A549 (cell line): ENCODE data around the gene GRIN2C. TPM values are rescaled to one million over a fixed set of nuclear protein-coding genes. Genes with fewer than 3 reads are reported as not detected.

Experiments
- ATAC-seq, 2 experiments: fragments of 200-7000 bp in 1 of 2; fragments of >200 bp in 1 of 2; cut with Nextera tagmentation in 1 of 2; cut with Tn5 transposase in 1 of 2; 3 replicates each; pipeline versions ENCODE4 v1.8.0 to v1.9.1; 2018 to 2020; ENCODE audit warnings: mild to moderate bottlenecking in 1 of 2, moderate library complexity in 1 of 2
- CTCF ChIA-PET: fragments of 300-600 bp; sonication (Branson Sonifier 250); formaldehyde crosslinking; extraction: SDS; loops from one replicate; lab custom pipeline; 2021; ENCODE audit warnings: antibody characterized with exemption, inconsistent platforms; lab: Yijun Ruan, JAX
- POLR2A ChIA-PET: fragments of 350-600 bp; formaldehyde crosslinking; extraction: SDS; loops from one replicate; lab custom pipeline; 2021; ENCODE audit warnings: antibody characterized with exemption, inconsistent platforms; lab: Yijun Ruan, JAX
- DNase-seq, 2 experiments: peaks; one replicate each; pipeline versions ENCODE4 v3.0.0 to v3.0.0-alpha.2; 2011 to 2016; ENCODE audit warnings: low read depth in 1 of 2, low spot score in 1 of 2
- FAIRE-seq: peaks from 2 replicates; lab custom pipeline; 2011; peaks lifted over from hg19 to GRCh38; lab: Jason Lieb, UNC
- H3K27ac ChIP-seq, 2 experiments: fragments of >200 bp; sonication (Bioruptor Twin); formaldehyde crosslinking; 3 replicates each; pipeline ENCODE4 v1.5.1; 2016 to 2017
- H3K4me1 ChIP-seq: fragments of >200 bp; sonication (Bioruptor Twin); formaldehyde crosslinking; 3 replicates; pipeline ENCODE4 v1.6.1; 2016
- H3K4me2 ChIP-seq: fragments of >200 bp; sonication (Bioruptor Twin); formaldehyde crosslinking; 3 replicates; pipeline ENCODE4 v1.6.1; 2016
- H3K4me3 ChIP-seq: fragments of >200 bp; sonication (Bioruptor Twin); formaldehyde crosslinking; 3 replicates; pipeline ENCODE4 v1.5.1; 2016
- H3K9me3 ChIP-seq: fragments of >200 bp; sonication (Bioruptor Twin); formaldehyde crosslinking; 3 replicates; pipeline ENCODE4 v1.6.1; 2016
- CTCF ChIP-seq: fragments of >200 bp; sonication (Bioruptor Twin); formaldehyde crosslinking; IDR thresholded peaks from 3 replicates; pipeline ENCODE4 v1.5.1; 2016
- EHF ChIP-seq: fragments of 250-450 bp; sonication (Bioruptor Pico); IDR thresholded peaks from 2 replicates; pipeline ENCODE4 v1.5.0; 2020; ENCODE audit warnings: mild to moderate bottlenecking
- ESRRA ChIP-seq: fragments of 150-350 bp; IDR thresholded peaks from 2 replicates; pipeline ENCODE4 v1.6.1; 2014; ENCODE audit warnings: mild to moderate bottlenecking, low read length, borderline replicate concordance
- FOSB ChIP-seq: fragments of 250-450 bp; sonication (Bioruptor Pico); IDR thresholded peaks from 2 replicates; pipeline ENCODE4 v1.5.0; 2020; ENCODE audit warnings: mild to moderate bottlenecking, moderate library complexity
- FOSL2 ChIP-seq, 2 experiments: fragments of 450-650 bp in 1 of 2; fragments of >200 bp in 1 of 2; sonication (Bioruptor Twin) in 1 of 2; formaldehyde crosslinking; IDR thresholded peaks; 2 replicates each; pipeline versions ENCODE4 v1.5.0 to v1.6.1; 2016 to 2020; ENCODE audit warnings: mild to moderate bottlenecking in 1 of 2, moderate library complexity in 1 of 2
- HMGXB4 ChIP-seq: fragments of 250-450 bp; sonication (Bioruptor Pico); IDR thresholded peaks from 2 replicates; pipeline ENCODE4 v1.5.0; 2021; ENCODE audit warnings: mild to moderate bottlenecking, moderate library complexity, borderline replicate concordance
- HOXA7 ChIP-seq: fragments of 250-450 bp; sonication (Bioruptor Pico); IDR thresholded peaks from 2 replicates; pipeline ENCODE4 v1.5.0; 2020; ENCODE audit warnings: mild to moderate bottlenecking, moderate library complexity
- HOXB13 ChIP-seq: fragments of 250-450 bp; sonication (Bioruptor Pico); IDR thresholded peaks from 2 replicates; pipeline ENCODE4 v1.5.0; 2020; ENCODE audit warnings: low read depth, mild to moderate bottlenecking, moderate library complexity
- HOXB5 ChIP-seq: fragments of 250-450 bp; sonication (Bioruptor Pico); IDR thresholded peaks from 2 replicates; pipeline ENCODE4 v1.5.0; 2020; ENCODE audit warnings: mild to moderate bottlenecking, moderate library complexity
- JUN ChIP-seq, 2 experiments: fragments of >200 bp; sonication (Bioruptor Twin); formaldehyde crosslinking; IDR thresholded peaks; 2 replicates in 1 of 2; 3 replicates in 1 of 2; pipeline ENCODE4 v1.6.1; 2016 to 2017
- JUNB ChIP-seq: fragments of >200 bp; sonication (Bioruptor Twin); formaldehyde crosslinking; IDR thresholded peaks from 2 replicates; pipeline ENCODE4 v1.6.1; 2016
- KDM1A ChIP-seq: fragments of 200-600 bp; sonication (generic); IDR thresholded peaks from 2 replicates; pipeline ENCODE4 v1.6.1; 2016; ENCODE audit warnings: low read depth, mild to moderate bottlenecking
- MAZ ChIP-seq: fragments of 150-350 bp; IDR thresholded peaks from 2 replicates; pipeline ENCODE4 v1.6.1; 2014; ENCODE audit warnings: antibody characterized with exemption, low read depth, low read length, borderline replicate concordance
- NFE2L2 ChIP-seq: fragments of 150-350 bp; conservative IDR thresholded peaks from 2 replicates; pipeline ENCODE4 v1.6.1; 2014; ENCODE audit warnings: low read length
- NR3C1 ChIP-seq: fragments of >200 bp; sonication (Bioruptor Twin); formaldehyde crosslinking; IDR thresholded peaks from 3 replicates; pipeline ENCODE4 v1.6.1; 2017
- PHF8 ChIP-seq: fragments of 200-600 bp; sonication (generic); IDR thresholded peaks from 2 replicates; pipeline ENCODE4 v1.6.1; 2016; ENCODE audit warnings: low read depth, mild to moderate bottlenecking, antibody characterized with exemption, moderate library complexity, borderline replicate concordance
- POLR2A ChIP-seq: IDR thresholded peaks from 2 replicates; pipeline ENCODE4 v1.6.1; 2012; ENCODE audit warnings: mild to moderate bottlenecking, low read length
- RARB ChIP-seq: fragments of 250-450 bp; sonication (Bioruptor Pico); IDR thresholded peaks from 2 replicates; pipeline ENCODE4 v1.8.0; 2021; ENCODE audit warnings: mild to moderate bottlenecking, moderate library complexity
- REST ChIP-seq: fragments of 200-600 bp; sonication (generic); IDR thresholded peaks from 2 replicates; pipeline ENCODE4 v1.6.1; 2016; ENCODE audit warnings: antibody characterized with exemption, mild to moderate bottlenecking, moderate library complexity
- RNF2 ChIP-seq: fragments of 200-600 bp; sonication (generic); IDR thresholded peaks from 2 replicates; pipeline ENCODE4 v1.6.1; 2016; ENCODE audit warnings: low read depth, mild to moderate bottlenecking, antibody characterized with exemption, moderate library complexity, borderline replicate concordance
- SREBF2 ChIP-seq: fragments of 450-650 bp; IDR thresholded peaks from 2 replicates; pipeline ENCODE4 v1.6.1; 2014; ENCODE audit warnings: mild to moderate bottlenecking, moderate library complexity
- TFCP2L1 ChIP-seq: fragments of 250-450 bp; sonication (Bioruptor Pico); IDR thresholded peaks from 2 replicates; pipeline ENCODE4 v1.5.0; 2021; ENCODE audit warnings: mild to moderate bottlenecking
- ZFP36 ChIP-seq: fragments of 450-650 bp; IDR thresholded peaks from 2 replicates; pipeline ENCODE4 v1.6.1; 2014; ENCODE audit warnings: borderline replicate concordance; ENCODE audit not compliant: partially characterized antibody
- WGBS: methylation state at CpG from one replicate; pipeline ENCODE4 v1.1.6; 2017; ENCODE audit errors: missing lambda C conversion rate; 5-methylcytosine and 5-hydroxymethylcytosine counted together
- polyA plus RNA-seq, 4 experiments: library from polyadenylated mRNA; depleted of rRNA in 3 of 4; stranded (reverse); fragments of >200 nt; fragmentation: RNase III in 1 of 4; extraction: RNeasy Plus Mini Kit Qiagen cat#74134 plus additional on column Dnase treatment in 1 of 4; gene quantifications; 2 replicates in 3 of 4; 3 replicates in 1 of 4; pipeline ENCODE4 v1.2.3, GENCODE V29; 2011 to 2017

Gene GRIN2C
- polyA plus RNA-seq, 2 of the 4 experiments (the other 2 are of a cell fraction) = 0.17 to 0.28 TPM

DNA sequence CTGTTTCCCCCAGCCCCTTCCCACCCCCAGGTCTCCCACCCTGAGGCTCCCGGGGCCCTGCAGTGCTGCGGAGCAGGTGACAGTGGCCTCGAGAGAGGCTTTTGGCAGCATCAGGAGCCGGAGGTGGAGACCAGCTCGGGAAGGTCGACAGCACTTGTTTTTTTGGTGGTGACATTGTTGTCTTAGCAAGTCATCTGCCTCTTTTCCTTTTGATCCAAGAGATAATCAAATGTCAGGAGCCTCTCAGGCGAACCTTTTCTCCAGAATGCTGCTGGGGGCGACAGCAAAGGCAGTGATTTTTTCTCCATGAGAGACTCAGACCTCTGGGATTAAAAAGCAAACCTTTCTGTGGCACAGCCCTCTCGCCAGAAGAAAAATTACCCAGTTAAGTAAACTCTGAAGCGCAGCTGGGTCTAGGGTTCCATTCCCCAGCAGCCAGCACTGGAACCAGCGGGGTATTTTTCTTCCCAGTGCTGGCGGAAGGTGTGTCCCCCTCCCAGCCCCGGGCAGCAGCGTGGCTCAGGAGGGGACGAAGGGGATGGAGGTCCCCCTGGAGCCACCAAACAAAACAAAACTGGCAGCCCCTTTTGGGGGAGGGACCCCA lies 37.2 kb downstream of the GRIN2C start:
- POLR2A ChIA-PET = no interaction called here
- H3K4me3 ChIP-seq = no peak overlapping the region
- no peak overlapping the region for H3K4me2 ChIP-seq
- no peaks in the 10 kb centered on the region for H3K4me1 ChIP-seq
- TF ChIP-seq ESRRA (no peak), RARB (no peak), JUN (IDR thresholded peaks at IDR 0.05) (no peak), TFCP2L1 (CRISPR knock-in tag) (no peak), NR3C1 (no peak), HOXA7 (no peak), CTCF (no peak), JUNB (no peak)
- WGBS = 82% methylated on average over 15 of the region's 15 CpGs
- CTCF ChIA-PET = interaction anchor here (0.7 to 14.6 kb wide), 7 partner anchors 8 to 39 kb away, joined by 3 to 131 read pairs (median 3); no protein-coding TSS in a partner anchor
- no peaks in the 10 kb centered on the region for H3K9me3 ChIP-seq
- DNase-seq (no peak), ATAC-seq (no peak), FAIRE-seq (no peak)
- no peak overlapping the region for H3K27ac ChIP-seq

GRCh38 chr17:74821655-74822334 lies 37.9 kb downstream of the GRIN2C start:
- Histone ChIP-seq H3K4me2 (no peak overlapping the region), H3K9me3 (no peaks in the 10 kb centered on the region), H3K4me3 (no peak overlapping the region), H3K27ac (no peak overlapping the region), H3K4me1 (no peaks in the 10 kb centered on the region)
- ChIA-PET CTCF (interaction anchor here (0.7 to 14.6 kb wide), 11 partner anchors 8 to 453 kb away, joined by 3 to 131 read pairs (median 5); partner anchors contain the start of gene GRIN2C), POLR2A (no interaction called here)
- FAIRE-seq = no peak
- no peak for ATAC-seq
- 76% methylated on average over 12 of the region's 13 CpGs for WGBS
- TF ChIP-seq NR3C1 (no peak), ESRRA (no peak), SREBF2 (no peak), FOSL2 (IDR thresholded peaks at IDR 0.05) (no peak), FOSL2 (CRISPR knock-in tag; IDR thresholded peaks at IDR 0.05) (no peak)
- DNase-seq = no peak

DNA sequence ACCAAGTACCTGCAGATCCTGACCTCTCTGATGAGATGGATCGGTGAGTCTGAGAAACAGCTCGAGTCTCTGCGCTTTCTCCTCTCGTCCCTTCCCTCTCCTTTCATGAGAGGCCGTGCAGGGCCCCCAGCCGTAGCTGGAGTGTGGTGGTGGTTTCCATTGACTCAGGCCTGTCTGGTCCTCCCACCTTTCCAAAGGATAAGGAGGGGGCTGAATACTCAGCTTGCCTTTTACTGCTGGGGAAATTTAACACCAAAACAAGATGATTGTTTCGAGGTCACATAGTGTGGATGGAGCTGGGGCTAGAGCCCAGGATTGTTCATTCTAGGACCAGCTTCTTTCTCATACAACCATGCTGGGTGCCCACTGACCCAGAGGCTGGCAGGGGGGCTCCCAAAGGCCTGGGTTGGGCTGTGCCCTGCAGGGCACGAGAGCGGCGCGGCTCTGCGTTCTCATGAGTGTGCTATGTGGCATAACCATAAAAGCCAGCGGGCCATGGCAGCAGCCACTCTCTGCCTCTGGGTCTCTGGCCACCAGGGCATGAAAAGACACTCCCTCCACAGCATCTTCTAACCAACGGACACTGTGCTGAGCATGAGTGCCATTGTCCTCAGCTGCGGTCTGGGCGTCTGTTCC lies 39.8 kb downstream of the GRIN2C start:
- FAIRE-seq (no peak), DNase-seq (no peak), ATAC-seq (no peak)
- WGBS = 87% methylated on average over 16 of the region's 16 CpGs
- Histone ChIP-seq H3K4me3 (no peak overlapping the region), H3K4me1 (no peaks in the 10 kb centered on the region), H3K4me2 (no peak overlapping the region), H3K9me3 (no peaks in the 10 kb centered on the region), H3K27ac (no peak overlapping the region)
- ChIA-PET CTCF (interaction anchor here (0.7 to 14.6 kb wide), 9 partner anchors 12 to 45 kb away, joined by 3 to 131 read pairs (median 11); partner anchors contain the start of gene NAT9), POLR2A (no interaction called here)
- no peak for TF ChIP-seq EHF (CRISPR knock-in tag)
- TF ChIP-seq ZFP36 = no peak
- TF ChIP-seq NR3C1 = no peak
- TF ChIP-seq SREBF2 = no peak
- no peak for TF ChIP-seq TFCP2L1 (CRISPR knock-in tag)
- no peak for TF ChIP-seq NFE2L2
- TF ChIP-seq REST = no peak
- no peak for TF ChIP-seq FOSB
- TF ChIP-seq HMGXB4 (CRISPR knock-in tag) = no peak
- TF ChIP-seq HOXB13 (CRISPR knock-in tag) = no peak
- no peak for TF ChIP-seq MAZ
- no peak for TF ChIP-seq POLR2A
- no peak for TF ChIP-seq KDM1A
- no peak for TF ChIP-seq HOXB5
- TF ChIP-seq RNF2 = no peak
- TF ChIP-seq FOSL2 (IDR thresholded peaks at IDR 0.05) = no peak
- no peak for TF ChIP-seq FOSL2 (CRISPR knock-in tag; IDR thresholded peaks at IDR 0.05)
- no peak for TF ChIP-seq PHF8
